B cell (primary cell): ENCODE data around the gene KRT77.

Experiments
- CTCF ChIP-seq: fragments of 200-600 bp; IDR thresholded peaks from one replicate; pipeline ENCODE4 v1.8.0; 2022; ENCODE audit warnings: antibody characterized with exemption, mild to moderate bottlenecking
- EZH2 ChIP-seq: IDR thresholded peaks from 2 replicates; pipeline ENCODE4 v1.6.1; 2012; ENCODE audit warnings: borderline replicate concordance, low read depth, mild to moderate bottlenecking, moderate library complexity, low read length; ENCODE audit not compliant: insufficient read depth, poor library complexity, severe bottlenecking

GRCh38 chr12:52661668-52662067 lies 41.7 kb downstream of the KRT77 start:
- TF ChIP-seq CTCF: no peak
- TF ChIP-seq EZH2: no peak
